K562 (cell line): ENCODE measurements around the gene GPR37. TPM values are rescaled to one million over a fixed set of nuclear protein-coding genes. Genes with fewer than 3 reads are reported as not detected.

Experiments used
- ATAC-seq: fragments of 200-7000 bp; cut with Tn5 transposase; 3 replicates; pipeline ENCODE4 v1.9.1; 2020; ENCODE audit warnings: moderate library complexity
- BruUV-seq: library from RNA; stranded (reverse); fragments of 400-500 nt; replicated peaks from 2 replicates; lab custom pipeline; 2021; lab: Mats Ljungman, UMichigan
- CTCF ChIA-PET: fragments of 300-600 bp; formaldehyde crosslinking; extraction: SDS; loops from one replicate; lab custom pipeline; 2021; ENCODE audit warnings: low intra/inter-chr PET ratio; lab: Yijun Ruan, JAX
- POLR2A ChIA-PET: fragments of 300-600, 350-650 bp; sonication (Branson Sonifier 250); formaldehyde crosslinking; extraction: SDS; loops from one replicate; lab custom pipeline; 2021; ENCODE audit warnings: antibody characterized with exemption, inconsistent platforms; lab: Yijun Ruan, JAX
- DNase-seq, 4 experiments: peaks; one replicate each; pipeline versions ENCODE4 v3.0.0 to v3.0.0-alpha.2; 2011 to 2018; ENCODE audit warnings: low spot score in 3 of 4, mixed read lengths in 3 of 4; ENCODE audit errors: extremely low read depth in 1 of 4
- FAIRE-seq: peaks from 2 replicates; lab custom pipeline; 2011; peaks lifted over from hg19 to GRCh38; lab: Jason Lieb, UNC
- H2AFZ ChIP-seq: 2 replicates; pipeline ENCODE4 v1.6.0; 2011; ENCODE audit warnings: low read depth, low read length, control low read depth, inconsistent platforms
- H3K27ac ChIP-seq: fragments of 200-600 bp; 3 replicates; pipeline ENCODE4 v1.8.0; 2011; ENCODE audit warnings: low read depth, mild to moderate bottlenecking, control low read depth, inconsistent platforms, low read length, moderate library complexity, mixed read lengths; ENCODE audit errors: extremely low read depth
- H3K27me3 ChIP-seq, 2 experiments: fragments of 300-600 bp in 1 of 2; 2 replicates in 1 of 2; 3 replicates in 1 of 2; pipeline versions ENCODE4 v1.6.0 to v1.8.0; 2011; ENCODE audit warnings: inconsistent platforms in 2 of 2, low read length in 2 of 2, mild to moderate bottlenecking in 1 of 2, mixed read lengths in 1 of 2, moderate library complexity in 1 of 2; ENCODE audit not compliant: control insufficient read depth in 2 of 2, insufficient read depth in 2 of 2
- H3K36me3 ChIP-seq: fragments of 300-600 bp; 3 replicates; pipeline ENCODE4 v1.8.0; 2011; ENCODE audit warnings: mild to moderate bottlenecking, low read length, inconsistent platforms; ENCODE audit not compliant: control insufficient read depth, insufficient read depth
- H3K4me1 ChIP-seq, 2 experiments: fragments of 200-600 bp in 1 of 2; replicated peaks in 1 of 2; 2 replicates in 1 of 2; 3 replicates in 1 of 2; pipeline versions ENCODE4 v1.5.1 to v1.8.0; 2011; ENCODE audit warnings: inconsistent platforms in 2 of 2, low read length in 2 of 2, mild to moderate bottlenecking in 1 of 2, mixed read lengths in 1 of 2, moderate library complexity in 1 of 2; ENCODE audit not compliant: control insufficient read depth in 2 of 2, insufficient read depth in 2 of 2
- H3K4me2 ChIP-seq: 2 replicates; pipeline ENCODE4 v1.6.1; 2011; ENCODE audit warnings: low read length, control low read depth, inconsistent platforms, mixed read lengths; ENCODE audit not compliant: insufficient read depth
- H3K4me3 ChIP-seq: fragments of 200-600 bp; sonication (generic), shearing (Covaris generic); 2 replicates; pipeline ENCODE4 v1.5.1; 2016; ENCODE audit warnings: control low read depth, inconsistent platforms
- H3K79me2 ChIP-seq: fragments of 200-600 bp; 3 replicates; pipeline ENCODE4 v1.8.0; 2011; ENCODE audit warnings: low read length, inconsistent platforms; ENCODE audit not compliant: control insufficient read depth, insufficient read depth
- H3K9ac ChIP-seq, 2 experiments: 2 replicates each; pipeline versions ENCODE4 v1.6.0 to v1.6.1; 2011; ENCODE audit warnings: low read depth in 2 of 2, low read length in 2 of 2, control low read depth in 1 of 2, inconsistent platforms in 1 of 2, mild to moderate bottlenecking in 1 of 2, mixed read lengths in 1 of 2; ENCODE audit not compliant: insufficient read depth in 1 of 2
- H3K9me1 ChIP-seq: one replicate; pipeline ENCODE4 v1.6.0; 2011; ENCODE audit warnings: inconsistent platforms, mild to moderate bottlenecking, low read length, moderate library complexity; ENCODE audit not compliant: control insufficient read depth, insufficient read depth
- H3K9me3 ChIP-seq: replicated peaks from 2 replicates; pipeline ENCODE4 v1.5.1; 2011; ENCODE audit warnings: low read depth, low read length, inconsistent platforms; ENCODE audit not compliant: control insufficient read depth, insufficient read depth
- H4K20me1 ChIP-seq: replicated peaks from 2 replicates; pipeline ENCODE4 v1.6.1; 2011; ENCODE audit warnings: low read length, inconsistent platforms, mixed read lengths; ENCODE audit not compliant: control insufficient read depth, insufficient read depth
- ATF1 ChIP-seq, 2 experiments: fragments of 450-650 bp in 1 of 2; IDR thresholded peaks; 2 replicates each; pipeline ENCODE4 v1.6.1; 2016; ENCODE audit warnings: missing compliant biosample characterization in 1 of 2, missing genetic modification characterization in 1 of 2
- DNMT1 ChIP-seq: fragments of 450-650 bp; IDR thresholded peaks from 2 replicates; pipeline ENCODE4 v1.6.1; 2016; ENCODE audit warnings: antibody characterized with exemption, mild to moderate bottlenecking
- HES1 ChIP-seq: fragments of 450-650 bp; IDR thresholded peaks from 2 replicates; pipeline ENCODE4 v1.6.1; 2016; ENCODE audit warnings: low read depth, mild to moderate bottlenecking, moderate library complexity
- LCOR ChIP-seq: sonication (generic); formaldehyde crosslinking; IDR thresholded peaks from 2 replicates; pipeline ENCODE4 v1.8.0; 2022; ENCODE audit warnings: mild to moderate bottlenecking, missing genetic modification reagents
- POU5F1 ChIP-seq: fragments of 150-350 bp; IDR thresholded peaks from 2 replicates; pipeline ENCODE4 v1.6.1; 2014; ENCODE audit warnings: borderline replicate concordance, low read length, low read depth, mild to moderate bottlenecking; ENCODE audit not compliant: partially characterized antibody
- SIN3A ChIP-seq, 2 experiments: fragments of 150-350 bp in 1 of 2; IDR thresholded peaks; 2 replicates each; pipeline ENCODE4 v1.6.1; 2011 to 2016; ENCODE audit warnings: borderline replicate concordance in 2 of 2, low read depth in 2 of 2, low read length in 2 of 2, mild to moderate bottlenecking in 2 of 2, moderate library complexity in 2 of 2; ENCODE audit not compliant: control insufficient read depth in 1 of 2
- WGBS: fragments of 100-300 bp; shearing (Covaris generic); methylation state at CpG from one replicate; pipeline ENCODE4 v1.1.6; 2016; ENCODE audit warnings: low coverage, mixed read lengths; ENCODE audit not compliant: insufficient coverage; ENCODE audit errors: missing lambda C conversion rate; 5-methylcytosine and 5-hydroxymethylcytosine counted together
- in situ Hi-C: fragments of 300-500 bp; cut with MboI; formaldehyde crosslinking; loops from 4 replicates; pipeline ENCODE4 v1.15.0; 2018; ENCODE audit warnings: inconsistent platforms, mixed read lengths
- intact Hi-C: fragments of 100-400 bp; cut with micrococcal nuclease; formaldehyde crosslinking; loops from 2 replicates; pipeline ENCODE4 v1.14.2; 2022
- polyA plus RNA-seq, 8 experiments: library from polyadenylated mRNA; depleted of rRNA in 4 of 8; stranded (reverse) in 5 of 8; unstranded in 3 of 8; fragments of >200 nt; fragmentation: Nextera tagmentation in 2 of 8; fragmentation: Illumina TruSeq in 1 of 8; extraction: Ambion mirVana in 2 of 8; extraction: Trizol in 1 of 8; gene quantifications; 2 replicates each; pipeline versions ENCODE4 v1.2.1 to v1.2.3, GENCODE V29; 2011 to 2014; ENCODE audit warnings: inconsistent platforms in 1 of 8, missing spikeins in 1 of 8
- total RNA-seq, 7 experiments: library from RNA; depleted of rRNA in 6 of 7; stranded (reverse); fragments of >200 nt in 6 of 7; fragmentation: Illumina TruSeq in 2 of 7; extraction: Trizol in 2 of 7; gene quantifications; 2 replicates each; pipeline versions ENCODE4 v1.2.1 to v1.2.3, GENCODE V29; 2011 to 2021; ENCODE audit warnings: low replicate concordance in 1 of 7
- TF ChIP-seq, protein P1 (sequence below): fragments of 450-650 bp; formaldehyde crosslinking; IDR thresholded peaks from 2 replicates; pipeline ENCODE4 v1.4.0; 2022; ENCODE audit warnings: mild to moderate bottlenecking, moderate library complexity
- TF ChIP-seq, protein P2 (sequence below): sonication (generic); formaldehyde crosslinking; IDR thresholded peaks from 2 replicates; pipeline ENCODE4 v1.8.0; 2023; ENCODE audit warnings: missing genetic modification reagents, mild to moderate bottlenecking, borderline replicate concordance

GPR37 gene
- total and polyA plus RNA-seq, 9 of the 15 experiments (the other 6 are each of a cell fraction or from before 2014, with no cell fraction given): 0.03 TPM; not detected in 8

DNA sequence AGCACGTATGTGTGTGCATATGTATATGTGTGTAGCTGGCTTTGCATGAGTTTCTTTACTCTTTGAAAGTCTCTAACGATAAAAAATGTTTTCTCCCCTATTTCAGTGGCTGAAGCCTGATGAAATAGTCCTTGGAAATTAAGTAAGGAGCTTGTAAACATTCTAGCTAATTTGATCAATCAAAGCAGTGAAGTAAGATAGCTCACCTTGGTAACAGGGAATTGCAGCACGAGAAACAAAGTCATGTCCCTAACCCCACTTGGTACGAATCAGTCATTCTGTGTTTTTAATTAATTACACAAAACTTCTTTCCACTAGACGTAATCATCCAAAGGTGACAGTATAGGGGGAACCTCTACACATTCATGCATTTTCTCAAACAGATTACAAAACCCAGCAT lies 41.5 kb downstream of the GPR37 start:
- no peaks in the 10 kb centered on the region for H3K9me3 ChIP-seq
- no peak overlapping the region for H3K27ac ChIP-seq
- intact Hi-C loops: no loop called here
- ChIA-PET POLR2A (interaction anchor here (0.6 kb wide), 1 partner anchor 69 kb away, joined by 3 read pairs; no protein-coding TSS in a partner anchor), CTCF (interaction anchor here (0.6 kb wide), 1 partner anchor 13 kb away, joined by 4 read pairs; no protein-coding TSS in a partner anchor)
- H3K9ac ChIP-seq: no peak overlapping the region
- no TSS peak for BruUV-seq
- in situ Hi-C loops: no loop called here
- no peaks in the 10 kb centered on the region for H3K27me3 ChIP-seq
- no peak for ATAC-seq
- 2% methylated on average over 5 of the region's 5 CpGs for WGBS
- H3K36me3 ChIP-seq: no peaks in the 10 kb centered on the region
- no peaks in the 10 kb centered on the region for H3K9me1 ChIP-seq
- H2AFZ ChIP-seq: no peak overlapping the region
- TF ChIP-seq, protein P1, sequence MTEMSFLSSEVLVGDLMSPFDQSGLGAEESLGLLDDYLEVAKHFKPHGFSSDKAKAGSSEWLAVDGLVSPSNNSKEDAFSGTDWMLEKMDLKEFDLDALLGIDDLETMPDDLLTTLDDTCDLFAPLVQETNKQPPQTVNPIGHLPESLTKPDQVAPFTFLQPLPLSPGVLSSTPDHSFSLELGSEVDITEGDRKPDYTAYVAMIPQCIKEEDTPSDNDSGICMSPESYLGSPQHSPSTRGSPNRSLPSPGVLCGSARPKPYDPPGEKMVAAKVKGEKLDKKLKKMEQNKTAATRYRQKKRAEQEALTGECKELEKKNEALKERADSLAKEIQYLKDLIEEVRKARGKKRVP: no peak
- TF ChIP-seq SIN3A (IDR thresholded peaks at IDR 0.05; ENCODE audit: borderline replicate concordance in 2 of 2, control insufficient read depth in 1 of 2, low read depth in 2 of 2, low read length in 2 of 2) (no peak), DNMT1 (no peak), ATF1 (CRISPR knock-in tag; IDR thresholded peaks at IDR 0.05) (no peak), ATF1 (tag; IDR thresholded peaks at IDR 0.05) (no peak), POU5F1 (no peak), LCOR (CRISPR knock-in tag) (no peak), HES1 (no peak)
- TF ChIP-seq, protein P2, sequence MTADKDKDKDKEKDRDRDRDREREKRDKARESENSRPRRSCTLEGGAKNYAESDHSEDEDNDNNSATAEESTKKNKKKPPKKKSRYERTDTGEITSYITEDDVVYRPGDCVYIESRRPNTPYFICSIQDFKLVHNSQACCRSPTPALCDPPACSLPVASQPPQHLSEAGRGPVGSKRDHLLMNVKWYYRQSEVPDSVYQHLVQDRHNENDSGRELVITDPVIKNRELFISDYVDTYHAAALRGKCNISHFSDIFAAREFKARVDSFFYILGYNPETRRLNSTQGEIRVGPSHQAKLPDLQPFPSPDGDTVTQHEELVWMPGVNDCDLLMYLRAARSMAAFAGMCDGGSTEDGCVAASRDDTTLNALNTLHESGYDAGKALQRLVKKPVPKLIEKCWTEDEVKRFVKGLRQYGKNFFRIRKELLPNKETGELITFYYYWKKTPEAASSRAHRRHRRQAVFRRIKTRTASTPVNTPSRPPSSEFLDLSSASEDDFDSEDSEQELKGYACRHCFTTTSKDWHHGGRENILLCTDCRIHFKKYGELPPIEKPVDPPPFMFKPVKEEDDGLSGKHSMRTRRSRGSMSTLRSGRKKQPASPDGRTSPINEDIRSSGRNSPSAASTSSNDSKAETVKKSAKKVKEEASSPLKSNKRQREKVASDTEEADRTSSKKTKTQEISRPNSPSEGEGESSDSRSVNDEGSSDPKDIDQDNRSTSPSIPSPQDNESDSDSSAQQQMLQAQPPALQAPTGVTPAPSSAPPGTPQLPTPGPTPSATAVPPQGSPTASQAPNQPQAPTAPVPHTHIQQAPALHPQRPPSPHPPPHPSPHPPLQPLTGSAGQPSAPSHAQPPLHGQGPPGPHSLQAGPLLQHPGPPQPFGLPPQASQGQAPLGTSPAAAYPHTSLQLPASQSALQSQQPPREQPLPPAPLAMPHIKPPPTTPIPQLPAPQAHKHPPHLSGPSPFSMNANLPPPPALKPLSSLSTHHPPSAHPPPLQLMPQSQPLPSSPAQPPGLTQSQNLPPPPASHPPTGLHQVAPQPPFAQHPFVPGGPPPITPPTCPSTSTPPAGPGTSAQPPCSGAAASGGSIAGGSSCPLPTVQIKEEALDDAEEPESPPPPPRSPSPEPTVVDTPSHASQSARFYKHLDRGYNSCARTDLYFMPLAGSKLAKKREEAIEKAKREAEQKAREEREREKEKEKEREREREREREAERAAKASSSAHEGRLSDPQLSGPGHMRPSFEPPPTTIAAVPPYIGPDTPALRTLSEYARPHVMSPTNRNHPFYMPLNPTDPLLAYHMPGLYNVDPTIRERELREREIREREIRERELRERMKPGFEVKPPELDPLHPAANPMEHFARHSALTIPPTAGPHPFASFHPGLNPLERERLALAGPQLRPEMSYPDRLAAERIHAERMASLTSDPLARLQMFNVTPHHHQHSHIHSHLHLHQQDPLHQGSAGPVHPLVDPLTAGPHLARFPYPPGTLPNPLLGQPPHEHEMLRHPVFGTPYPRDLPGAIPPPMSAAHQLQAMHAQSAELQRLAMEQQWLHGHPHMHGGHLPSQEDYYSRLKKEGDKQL (CRISPR knock-in tag): no peak
- no peak overlapping the region for H3K4me2 ChIP-seq
- H3K4me1 ChIP-seq: no peaks in the 10 kb centered on the region
- DNase-seq: no peak
- no peak overlapping the region for H3K4me3 ChIP-seq
- H3K79me2 ChIP-seq: no peaks in the 10 kb centered on the region
- FAIRE-seq: no peak
- no peaks in the 10 kb centered on the region for H4K20me1 ChIP-seq
